Upper lobe of left lung (tissue), 6 donors: Measurements from ENCODE around the gene TC2N. TPM values are rescaled to one million over a fixed set of nuclear protein-coding genes. Genes with fewer than 3 reads are reported as not detected.
"Not testable (repeated sequence)": the region's sequence is repeated elsewhere in the genome, so short reads cannot be mapped to it uniquely, and the experiment has no call there.

Source experiments
- ATAC-seq, 2 donors: fragments of 200-7000 bp; cut with Tn5 transposase; one replicate each; pipeline ENCODE4 v1.9.1; 2022; ENCODE audit warnings: mild to moderate bottlenecking in 2 of 2, moderate library complexity in 2 of 2; ENCODE audit not compliant: low FRiP score in 2 of 2
- DNase-seq, 2 donors: peaks; one replicate each; pipeline ENCODE4 v3.0.0-alpha.2; 2019 to 2020
- H3K27ac ChIP-seq, 4 donors: fragments of 200-600 bp; sonication (generic); one replicate each; pipeline ENCODE4 v1.5.1; 2016 to 2019
- H3K27me3 ChIP-seq, 4 donors: fragments of 200-600 bp; sonication (generic); one replicate each; pipeline ENCODE4 v1.5.1; 2017 to 2019
- H3K36me3 ChIP-seq, 4 donors: fragments of 200-600 bp; sonication (generic); one replicate each; pipeline ENCODE4 v1.5.1; 2016 to 2019
- H3K4me1 ChIP-seq, 4 donors: fragments of 200-600 bp; sonication (generic); one replicate each; pipeline ENCODE4 v1.5.1; 2018 to 2019
- H3K4me3 ChIP-seq, 4 donors: fragments of 200-600 bp; sonication (generic); one replicate each; pipeline ENCODE4 v1.5.1; 2017 to 2019; ENCODE audit warnings: mild to moderate bottlenecking in 2 of 4, moderate library complexity in 1 of 4
- H3K9me3 ChIP-seq, 4 donors: fragments of 200-600 bp; sonication (generic); one replicate each; pipeline ENCODE4 v1.5.1; 2018 to 2019
- EP300 ChIP-seq, 4 donors: sonication (generic); formaldehyde crosslinking; IDR thresholded peaks; one replicate each; pipeline ENCODE4 v1.5.1; 2017; ENCODE audit warnings: antibody characterized with exemption in 4 of 4, control low read depth in 2 of 4
- POLR2A ChIP-seq, 4 donors: fragments of 450-650 bp; IDR thresholded peaks; one replicate each; pipeline ENCODE4 v1.5.1; 2016 to 2017; ENCODE audit warnings: antibody characterized with exemption in 4 of 4, mild to moderate bottlenecking in 2 of 4
- POLR2AphosphoS5 ChIP-seq, 2 donors: sonication (generic); formaldehyde crosslinking; IDR thresholded peaks; one replicate each; pipeline ENCODE4 v1.5.1; 2017; ENCODE audit warnings: antibody characterized with exemption in 2 of 2
- WGBS, 2 donors: methylation state at CpG; one replicate each; pipeline ENCODE4 v1.1.5; 2017 to 2018; 5-methylcytosine and 5-hydroxymethylcytosine counted together
- total RNA-seq, 6 donors: library from RNA; depleted of rRNA in 4 of 6; stranded (reverse); fragments of >200 nt in 4 of 6; gene quantifications; one replicate each; pipeline versions ENCODE4 v1.1.0 to v1.2.1, GENCODE V29; 2016 to 2021
- TF ChIP-seq, protein P1 (sequence below), 6 experiments: fragments of 450-650 bp in 4 of 6; fragments of 200-600 bp in 2 of 6; sonication (generic) in 2 of 6; IDR thresholded peaks; one replicate each; pipeline ENCODE4 v1.5.1; 2016 to 2019; ENCODE audit warnings: antibody characterized with exemption in 6 of 6
- donor health status: DM: no; HTN: no; CAD: no; lungs with moderate emphysema.
- donor health status: DM: no; HTN: yes; CAD: no; lungs with severe emphysema.

The TC2N gene
- total RNA-seq, 6 donors from 2014 or later, result 21.0 to 121 (median 49.6) TPM

DNA sequence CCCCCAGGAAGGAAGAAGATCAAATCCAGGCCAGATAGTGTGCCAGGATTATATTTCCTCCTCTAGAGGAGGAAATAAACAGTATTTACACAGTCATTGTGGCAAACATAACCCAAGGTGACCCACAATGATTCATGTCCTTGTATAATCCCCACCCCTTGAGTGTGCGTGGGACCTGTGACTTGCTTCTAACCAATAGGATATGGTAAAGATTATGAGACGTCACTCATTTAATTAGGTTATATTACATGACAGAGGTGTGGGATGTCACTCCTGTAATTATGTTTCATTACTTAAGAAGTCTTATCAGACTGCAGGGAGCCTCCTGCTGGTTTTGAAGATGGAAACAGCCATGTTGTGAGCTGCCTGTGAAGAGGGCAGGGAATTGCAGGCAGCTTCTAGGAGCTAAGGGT lies 123.3 kb downstream of the TC2N start:
- TF ChIP-seq POLR2A (IDR thresholded peaks at IDR 0.05) (no peak), EP300 (IDR thresholded peaks at IDR 0.05) (peak in 1 of 4 donors; percentile 36)
- DNase-seq (peak in 1 of 2 donors; percentile 45), ATAC-seq (peak; percentile 31 to 65)
- WGBS, 2 donors, result 48 to 49% methylated on average over 2 of the region's 2 CpGs
- Histone ChIP-seq H3K4me3 (no peak overlapping the region), H3K4me1 (peaks cover 0 to 10% (median 3%) of the 10 kb centered on the region in 4 donors), H3K27ac (no peak overlapping the region), H3K27me3 (no peaks in the 10 kb centered on the region), H3K36me3 (no peaks in the 10 kb centered on the region), H3K9me3 (no peaks in the 10 kb centered on the region)

DNA sequence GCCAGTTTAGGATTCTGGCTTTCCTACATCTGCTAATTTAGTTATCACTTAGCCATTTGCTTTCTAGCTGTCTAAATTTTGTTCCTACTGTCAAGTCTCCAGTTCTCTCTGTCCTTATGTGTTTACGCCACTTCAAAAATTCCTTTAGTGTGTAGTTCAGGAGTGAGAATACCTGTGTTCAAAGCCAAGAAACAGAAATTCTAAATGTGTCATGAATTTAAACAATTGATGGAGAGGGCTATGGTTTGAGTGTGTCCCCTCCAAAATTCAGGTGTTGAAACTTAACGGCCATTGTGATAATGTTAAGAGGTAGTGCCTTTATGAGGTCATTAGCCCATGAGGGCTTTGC lies 124.1 kb downstream of the TC2N start:
- DNase-seq (no peak), ATAC-seq (no peak)
- 75 to 77% methylated on average over 2 of the region's 2 CpGs for WGBS, 2 donors
- Histone ChIP-seq H3K4me3 (no peak overlapping the region), H3K27ac (no peak overlapping the region), H3K27me3 (no peaks in the 10 kb centered on the region), H3K9me3 (no peaks in the 10 kb centered on the region), H3K4me1 (peaks cover 0 to 10% (median 3%) of the 10 kb centered on the region in 4 donors), H3K36me3 (no peaks in the 10 kb centered on the region)
- no peak for TF ChIP-seq POLR2A (IDR thresholded peaks at IDR 0.05)
- TF ChIP-seq POLR2AphosphoS5 (IDR thresholded peaks at IDR 0.05), result no peak
- no peak for TF ChIP-seq EP300 (IDR thresholded peaks at IDR 0.05)
- TF ChIP-seq, protein P1, sequence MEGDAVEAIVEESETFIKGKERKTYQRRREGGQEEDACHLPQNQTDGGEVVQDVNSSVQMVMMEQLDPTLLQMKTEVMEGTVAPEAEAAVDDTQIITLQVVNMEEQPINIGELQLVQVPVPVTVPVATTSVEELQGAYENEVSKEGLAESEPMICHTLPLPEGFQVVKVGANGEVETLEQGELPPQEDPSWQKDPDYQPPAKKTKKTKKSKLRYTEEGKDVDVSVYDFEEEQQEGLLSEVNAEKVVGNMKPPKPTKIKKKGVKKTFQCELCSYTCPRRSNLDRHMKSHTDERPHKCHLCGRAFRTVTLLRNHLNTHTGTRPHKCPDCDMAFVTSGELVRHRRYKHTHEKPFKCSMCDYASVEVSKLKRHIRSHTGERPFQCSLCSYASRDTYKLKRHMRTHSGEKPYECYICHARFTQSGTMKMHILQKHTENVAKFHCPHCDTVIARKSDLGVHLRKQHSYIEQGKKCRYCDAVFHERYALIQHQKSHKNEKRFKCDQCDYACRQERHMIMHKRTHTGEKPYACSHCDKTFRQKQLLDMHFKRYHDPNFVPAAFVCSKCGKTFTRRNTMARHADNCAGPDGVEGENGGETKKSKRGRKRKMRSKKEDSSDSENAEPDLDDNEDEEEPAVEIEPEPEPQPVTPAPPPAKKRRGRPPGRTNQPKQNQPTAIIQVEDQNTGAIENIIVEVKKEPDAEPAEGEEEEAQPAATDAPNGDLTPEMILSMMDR (IDR thresholded peaks at IDR 0.05), result no peak

DNA sequence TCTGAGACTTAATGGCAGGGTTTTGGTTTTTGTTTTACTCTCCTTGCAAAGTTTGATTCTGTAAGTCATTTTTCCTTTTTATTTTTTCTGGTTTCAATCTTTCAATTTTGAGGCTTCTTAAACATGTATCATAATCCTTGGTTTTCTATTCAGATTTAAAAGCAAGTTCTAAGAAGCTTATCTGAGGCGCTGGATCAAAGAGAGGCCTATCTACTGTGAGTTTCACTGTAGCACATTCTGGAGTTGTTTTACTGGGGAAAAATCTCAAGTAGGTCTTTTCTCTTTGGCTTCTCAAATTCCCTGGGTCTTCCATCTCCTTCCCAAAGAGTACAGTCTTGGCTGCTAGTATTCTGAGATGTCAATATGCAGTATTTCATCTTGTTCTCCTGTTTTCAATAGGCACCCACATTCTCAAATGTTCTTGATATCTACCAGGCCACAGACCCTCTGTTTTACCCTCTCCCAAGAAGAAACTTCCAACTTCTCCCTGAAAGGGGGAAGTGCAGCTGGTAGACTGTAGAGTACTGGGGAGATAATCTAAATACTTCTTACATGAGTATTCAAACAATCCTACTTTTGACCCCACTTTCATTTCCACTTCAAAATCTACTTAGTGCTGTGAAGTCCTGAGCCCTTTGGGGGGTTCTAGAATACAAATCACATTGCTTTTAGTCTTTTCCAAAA lies 124.6 kb downstream of the TC2N start:
- no peak for DNase-seq
- WGBS, 2 donors, result 77 to 85% methylated on average over 1 of the region's 1 CpG
- Histone ChIP-seq H3K27ac (no peak overlapping the region), H3K36me3 (no peaks in the 10 kb centered on the region), H3K4me3 (no peak overlapping the region), H3K9me3 (no peaks in the 10 kb centered on the region), H3K27me3 (no peaks in the 10 kb centered on the region), H3K4me1 (peaks cover 0 to 10% (median 3%) of the 10 kb centered on the region in 4 donors)
- ATAC-seq, result no peak
- TF ChIP-seq, protein P1 (IDR thresholded peaks at IDR 0.05), result no peak
- TF ChIP-seq POLR2A (IDR thresholded peaks at IDR 0.05), result no peak
- no peak for TF ChIP-seq EP300 (IDR thresholded peaks at IDR 0.05)
- no peak for TF ChIP-seq POLR2AphosphoS5 (IDR thresholded peaks at IDR 0.05)

DNA sequence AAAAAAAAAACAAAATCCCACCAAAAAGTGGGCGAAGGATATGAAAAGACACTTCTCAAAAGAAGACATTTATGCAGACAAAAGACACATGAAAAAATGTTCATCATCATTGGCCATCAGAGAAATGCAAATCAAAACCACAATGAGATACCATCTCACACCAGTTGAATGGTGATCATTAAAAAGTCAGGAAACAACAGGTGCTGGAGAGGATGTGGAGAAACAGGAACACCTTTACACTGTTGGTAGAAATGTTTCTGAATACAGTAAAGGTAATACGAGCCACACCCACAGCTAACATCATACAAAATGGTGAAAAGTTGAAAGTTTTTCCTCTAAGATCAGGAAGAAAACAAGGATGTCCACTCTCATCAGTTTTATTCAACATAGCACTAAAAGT lies 127.5 kb downstream of the TC2N start:
- 89 to 100% methylated on average over 2 of the region's 2 CpGs for WGBS, 2 donors
- H3K4me1 ChIP-seq, result peaks cover 0 to 10% (median 3%) of the 10 kb centered on the region in 4 donors
- not testable (repeated sequence) for ATAC-seq, H3K4me3 ChIP-seq, H3K9me3 ChIP-seq, H3K36me3 ChIP-seq, DNase-seq, H3K27ac ChIP-seq, H3K27me3 ChIP-seq

DNA sequence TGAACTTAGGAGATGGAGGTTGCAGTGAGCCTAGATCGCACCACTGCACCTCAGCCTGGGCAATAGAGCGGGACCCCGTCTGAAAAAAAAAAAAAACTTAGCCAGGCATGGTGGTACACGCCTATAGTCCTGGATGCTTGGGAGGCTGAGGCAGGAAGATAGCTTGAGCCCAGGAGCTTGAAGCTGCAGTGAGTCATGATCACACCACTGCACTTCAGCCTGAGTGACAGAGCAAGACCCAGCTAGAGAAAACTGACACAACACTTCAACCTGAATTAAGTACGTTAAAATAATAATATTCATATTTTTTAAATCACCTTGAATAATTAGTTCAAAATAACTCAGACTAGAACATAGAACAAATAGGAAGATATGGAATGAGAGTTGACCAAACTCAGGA lies 129.7 kb downstream of the TC2N start:
- H3K27me3 ChIP-seq, result no peaks in the 10 kb centered on the region
- ATAC-seq (no peak), DNase-seq (peak in 1 of 2 donors; percentile 38)
- TF ChIP-seq POLR2AphosphoS5 (IDR thresholded peaks at IDR 0.05) (no peak), EP300 (IDR thresholded peaks at IDR 0.05) (no peak), POLR2A (IDR thresholded peaks at IDR 0.05) (no peak)
- TF ChIP-seq, protein P1 (IDR thresholded peaks at IDR 0.05), result no peak
- no peak overlapping the region for H3K4me3 ChIP-seq
- no peaks in the 10 kb centered on the region for H3K36me3 ChIP-seq
- H3K4me1 ChIP-seq, result peaks cover 0 to 3% (median 0%) of the 10 kb centered on the region in 4 donors
- H3K9me3 ChIP-seq, result no peaks in the 10 kb centered on the region
- H3K27ac ChIP-seq, result no peak overlapping the region
- WGBS, 2 donors, result 97 to 98% methylated on average over 5 of the region's 5 CpGs
